GM12872 (cell line): ENCODE measurements around the gene NPRL2.

Source experiments
- CTCF ChIP-seq: IDR thresholded peaks from 3 replicates; pipeline ENCODE4 v1.5.1; 2011; ENCODE audit warnings: low read depth, mild to moderate bottlenecking, low read length, moderate library complexity; ENCODE audit not compliant: insufficient read depth

The NPRL2 gene

DNA sequence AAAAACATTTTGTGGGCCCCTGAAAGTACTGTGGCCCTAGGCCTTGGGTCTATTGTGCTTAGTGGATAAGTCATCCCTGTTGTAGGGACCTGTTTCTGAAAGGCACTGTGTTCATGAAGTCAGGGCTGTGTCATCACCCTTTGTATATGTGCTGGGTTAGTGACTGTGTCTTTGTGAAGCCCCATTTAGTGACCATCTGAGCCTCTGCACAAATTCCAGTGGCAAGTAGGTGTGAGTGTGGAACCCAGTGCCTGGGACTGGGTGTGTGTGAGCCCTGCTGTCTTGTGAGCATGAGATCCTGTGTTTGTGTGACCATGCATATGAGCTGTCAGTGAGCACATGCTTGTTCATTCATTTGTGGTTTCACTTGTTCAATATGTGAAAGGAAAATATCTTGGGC, 46.0 kb downstream of the NPRL2 start:
- no peak for TF ChIP-seq CTCF

- no peak for TF ChIP-seq CTCF
Observed at GRCh38 chr3:50303013-50303815, 47.4 kb downstream of the NPRL2 start, which contains the start of gene HYAL1. TSS of gene HYAL1 (minus strand) at chr3:50303574. CDS start at chr3:50302956, 618 bp downstream.

GRCh38 chr3:50302095-50303012, 48.2 kb downstream of the NPRL2 start:
- TF ChIP-seq CTCF, result no peak

DNA sequence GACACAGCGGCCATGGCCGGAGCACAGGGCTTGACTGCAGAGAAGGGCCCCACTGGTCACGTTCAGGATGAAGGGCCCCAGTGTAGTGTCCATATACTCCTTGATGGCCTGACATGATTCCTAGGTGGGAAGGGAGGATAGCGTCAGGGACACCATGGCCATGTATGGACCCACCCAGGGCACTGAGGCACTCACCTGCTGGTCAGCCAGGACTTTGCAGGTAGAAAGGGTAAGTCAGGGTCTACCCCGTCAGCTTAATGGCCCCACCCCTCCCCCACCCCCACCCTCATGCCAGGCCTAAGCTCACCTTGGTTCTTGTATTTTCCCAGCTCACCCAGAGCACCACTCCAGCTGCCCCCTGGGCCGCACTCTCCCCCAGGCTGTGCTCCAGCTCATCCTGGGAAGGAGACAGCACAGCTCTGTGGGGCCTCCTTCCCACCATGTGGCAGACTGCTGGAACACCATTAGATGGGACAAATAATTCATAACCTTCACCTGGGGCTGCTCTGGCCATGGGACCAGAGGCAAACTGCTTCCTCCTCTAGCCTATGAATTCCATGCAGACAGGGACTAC, 49.8 kb downstream of the NPRL2 start:
- TF ChIP-seq CTCF, result no peak

- TF ChIP-seq CTCF, result no peak
Observed at GRCh38 chr3:50299929-50300680, 50.5 kb downstream of the NPRL2 start.

DNA sequence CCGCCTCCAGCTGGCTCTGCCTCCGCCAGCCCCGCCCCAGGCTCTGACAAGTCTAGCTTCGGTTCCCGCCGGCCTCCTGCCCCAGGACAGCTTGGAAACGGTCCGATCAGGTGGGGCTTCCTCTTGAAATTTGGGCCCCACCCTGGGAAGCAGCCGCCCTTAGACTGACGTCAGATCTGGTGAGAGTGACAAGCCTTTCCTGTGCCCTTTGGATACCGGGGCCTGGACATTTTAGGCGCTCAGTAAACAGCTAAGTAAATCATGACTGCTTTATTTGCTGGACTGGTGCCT, 51.0 kb downstream of the NPRL2 start:
- no peak for TF ChIP-seq CTCF
